ENCODE data around the gene NUP85.

- TF ChIP-seq, protein P1, sequence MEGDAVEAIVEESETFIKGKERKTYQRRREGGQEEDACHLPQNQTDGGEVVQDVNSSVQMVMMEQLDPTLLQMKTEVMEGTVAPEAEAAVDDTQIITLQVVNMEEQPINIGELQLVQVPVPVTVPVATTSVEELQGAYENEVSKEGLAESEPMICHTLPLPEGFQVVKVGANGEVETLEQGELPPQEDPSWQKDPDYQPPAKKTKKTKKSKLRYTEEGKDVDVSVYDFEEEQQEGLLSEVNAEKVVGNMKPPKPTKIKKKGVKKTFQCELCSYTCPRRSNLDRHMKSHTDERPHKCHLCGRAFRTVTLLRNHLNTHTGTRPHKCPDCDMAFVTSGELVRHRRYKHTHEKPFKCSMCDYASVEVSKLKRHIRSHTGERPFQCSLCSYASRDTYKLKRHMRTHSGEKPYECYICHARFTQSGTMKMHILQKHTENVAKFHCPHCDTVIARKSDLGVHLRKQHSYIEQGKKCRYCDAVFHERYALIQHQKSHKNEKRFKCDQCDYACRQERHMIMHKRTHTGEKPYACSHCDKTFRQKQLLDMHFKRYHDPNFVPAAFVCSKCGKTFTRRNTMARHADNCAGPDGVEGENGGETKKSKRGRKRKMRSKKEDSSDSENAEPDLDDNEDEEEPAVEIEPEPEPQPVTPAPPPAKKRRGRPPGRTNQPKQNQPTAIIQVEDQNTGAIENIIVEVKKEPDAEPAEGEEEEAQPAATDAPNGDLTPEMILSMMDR (conservative IDR thresholded peaks at IDR 0.05; ENCODE audit: low read length), result no peak
- TF ChIP-seq EZH2phosphoT487 (IDR thresholded peaks at IDR 0.05; ENCODE audit: borderline replicate concordance, low read depth, low read length), result no peak
Observed at GRCh38 chr17:75205037-75205792, at the start of gene NUP85.
